Loucy (cell line): ENCODE data around the gene BTBD10.

ENCODE experiments used
- EZH2phosphoT487 ChIP-seq: fragments of 200-600 bp; IDR thresholded peaks from 2 replicates; pipeline ENCODE4 v1.6.1; 2018; ENCODE audit warnings: antibody characterized with exemption, mild to moderate bottlenecking, moderate library complexity, borderline replicate concordance
- TF ChIP-seq, protein P1 (sequence below): fragments of 200-600 bp; sonication (generic); conservative IDR thresholded peaks from 2 replicates; pipeline ENCODE4 v1.5.1; 2014; ENCODE audit warnings: mild to moderate bottlenecking, antibody characterized with exemption, low read length

DNA sequence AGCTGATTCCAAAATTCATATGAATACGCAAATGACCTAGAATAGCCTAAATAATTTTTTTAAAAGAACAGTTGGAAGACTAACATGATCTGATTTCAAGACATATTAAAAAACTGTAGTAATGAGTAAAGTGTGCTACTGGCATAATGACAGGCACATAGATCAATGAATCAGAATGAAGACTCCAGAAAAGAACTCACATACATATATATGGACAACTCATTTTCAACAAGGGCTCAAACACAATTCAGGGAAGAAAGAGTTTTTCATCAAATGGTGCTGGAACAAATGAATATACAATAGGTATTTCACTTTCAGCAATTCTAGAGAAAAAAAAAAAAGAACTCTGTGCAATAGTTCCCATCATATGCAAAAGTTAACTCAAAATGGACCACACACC lies 33.7 kb downstream of the BTBD10 start:
- TF ChIP-seq, protein P1, sequence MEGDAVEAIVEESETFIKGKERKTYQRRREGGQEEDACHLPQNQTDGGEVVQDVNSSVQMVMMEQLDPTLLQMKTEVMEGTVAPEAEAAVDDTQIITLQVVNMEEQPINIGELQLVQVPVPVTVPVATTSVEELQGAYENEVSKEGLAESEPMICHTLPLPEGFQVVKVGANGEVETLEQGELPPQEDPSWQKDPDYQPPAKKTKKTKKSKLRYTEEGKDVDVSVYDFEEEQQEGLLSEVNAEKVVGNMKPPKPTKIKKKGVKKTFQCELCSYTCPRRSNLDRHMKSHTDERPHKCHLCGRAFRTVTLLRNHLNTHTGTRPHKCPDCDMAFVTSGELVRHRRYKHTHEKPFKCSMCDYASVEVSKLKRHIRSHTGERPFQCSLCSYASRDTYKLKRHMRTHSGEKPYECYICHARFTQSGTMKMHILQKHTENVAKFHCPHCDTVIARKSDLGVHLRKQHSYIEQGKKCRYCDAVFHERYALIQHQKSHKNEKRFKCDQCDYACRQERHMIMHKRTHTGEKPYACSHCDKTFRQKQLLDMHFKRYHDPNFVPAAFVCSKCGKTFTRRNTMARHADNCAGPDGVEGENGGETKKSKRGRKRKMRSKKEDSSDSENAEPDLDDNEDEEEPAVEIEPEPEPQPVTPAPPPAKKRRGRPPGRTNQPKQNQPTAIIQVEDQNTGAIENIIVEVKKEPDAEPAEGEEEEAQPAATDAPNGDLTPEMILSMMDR = no peak
- no peak for TF ChIP-seq EZH2phosphoT487
